HepG2 (cell line): ENCODE measurements around the gene RPL18. TPM values are rescaled to one million over a fixed set of nuclear protein-coding genes. Genes with fewer than 3 reads are reported as not detected.

Experiments used
- CBX5 ChIP-seq: sonication (generic); formaldehyde crosslinking; IDR thresholded peaks from 2 replicates; pipeline ENCODE4 v1.4.0; 2020; ENCODE audit warnings: missing genetic modification reagents, borderline replicate concordance
- CSRNP1 ChIP-seq: sonication (generic); formaldehyde crosslinking; IDR thresholded peaks from 2 replicates; pipeline ENCODE4 v1.8.1; 2023; ENCODE audit warnings: mild to moderate bottlenecking, missing genetic modification reagents
- DRAP1 ChIP-seq: IDR thresholded peaks from 2 replicates; pipeline ENCODE4 v1.6.1; 2016; ENCODE audit warnings: missing genetic modification reagents, missing compliant biosample characterization
- DZIP1 ChIP-seq: sonication (generic); formaldehyde crosslinking; IDR thresholded peaks from 2 replicates; pipeline ENCODE4 v1.5.0; 2020; ENCODE audit warnings: mild to moderate bottlenecking, missing genetic modification reagents
- ELK4 ChIP-seq: sonication (generic); formaldehyde crosslinking; IDR thresholded peaks from 2 replicates; pipeline ENCODE4 v1.9.0; 2021; ENCODE audit warnings: missing genetic modification reagents, borderline replicate concordance
- HES4 ChIP-seq: sonication (generic); formaldehyde crosslinking; IDR thresholded peaks from 2 replicates; pipeline ENCODE4 v1.9.0; 2021; ENCODE audit warnings: mild to moderate bottlenecking, missing genetic modification reagents, borderline replicate concordance
- POLR2G ChIP-seq: fragments of 200-400 bp; formaldehyde crosslinking; IDR thresholded peaks from 2 replicates; pipeline ENCODE4 v1.6.1; 2018; ENCODE audit warnings: mild to moderate bottlenecking, low read depth, low read length, moderate library complexity
- RERE ChIP-seq: IDR thresholded peaks from 2 replicates; pipeline ENCODE4 v1.6.1; 2016; ENCODE audit warnings: low read depth, missing genetic modification reagents, missing compliant biosample characterization
- RFXANK ChIP-seq: IDR thresholded peaks from 2 replicates; pipeline ENCODE4 v1.6.1; 2016
- SIX4 ChIP-seq: sonication (generic); formaldehyde crosslinking; IDR thresholded peaks from 2 replicates; pipeline ENCODE4 v1.4.0; 2020; ENCODE audit warnings: missing genetic modification reagents
- TCF7 ChIP-seq: sonication (generic); IDR thresholded peaks from 2 replicates; pipeline ENCODE4 v1.6.1; 2016; ENCODE audit warnings: antibody characterized with exemption, low read depth
- ZBTB38 ChIP-seq: sonication (generic); formaldehyde crosslinking; IDR thresholded peaks from 2 replicates; pipeline ENCODE4 v1.5.1; 2020; ENCODE audit warnings: mild to moderate bottlenecking, missing genetic modification reagents
- ZBTB42 ChIP-seq: sonication (generic); formaldehyde crosslinking; IDR thresholded peaks from 2 replicates; pipeline ENCODE4 v1.5.0; 2020; ENCODE audit warnings: mild to moderate bottlenecking, missing genetic modification reagents
- ZNF136 ChIP-seq: sonication (generic); formaldehyde crosslinking; IDR thresholded peaks from 2 replicates; pipeline ENCODE4 v1.8.1; 2022; ENCODE audit warnings: low read depth, mild to moderate bottlenecking, moderate library complexity, missing genetic modification reagents
- ZNF24 ChIP-seq: fragments of 450-650 bp; IDR thresholded peaks from 2 replicates; pipeline ENCODE4 v1.6.1; 2017; ENCODE audit warnings: antibody characterized with exemption, mild to moderate bottlenecking
- ZNF607 ChIP-seq: sonication (generic); formaldehyde crosslinking; IDR thresholded peaks from 2 replicates; pipeline ENCODE4 v1.5.1; 2020; ENCODE audit warnings: missing genetic modification reagents, mild to moderate bottlenecking, borderline replicate concordance
- polyA plus RNA-seq, 8 experiments: library from polyadenylated mRNA; depleted of rRNA in 3 of 8; stranded (reverse) in 7 of 8; unstranded in 1 of 8; fragments of >200 nt; fragmentation: Illumina TruSeq in 4 of 8; extraction: Trizol in 4 of 8; gene quantifications; 2 replicates each; pipeline versions ENCODE4 v1.2.1 to v1.2.3, GENCODE V29; 2011 to 2016; ENCODE audit warnings: low read depth in 4 of 8, missing spikeins in 1 of 8, mixed read lengths in 1 of 8; ENCODE audit not compliant: insufficient read depth in 1 of 8
- total RNA-seq, 5 experiments: library from RNA; depleted of rRNA; stranded (reverse); fragments of >200 nt; fragmentation: Illumina TruSeq; extraction: Trizol; gene quantifications; 2 replicates each; pipeline ENCODE4 v1.2.3, GENCODE V29; 2016; ENCODE audit warnings: low read depth in 1 of 5

Gene RPL18
- total and polyA plus RNA-seq, 2 of the 13 experiments (the other 11 are each of a cell fraction or from before 2014, with no cell fraction given): 1,485 to 1,639 TPM

- TF ChIP-seq DZIP1 (CRISPR knock-in tag): no peak
- TF ChIP-seq RERE (CRISPR knock-in tag): no peak
- TF ChIP-seq POLR2G: peak; percentile 78
- TF ChIP-seq SIX4: peak; percentile 55; the same call in 1 of the 2 replicates
- TF ChIP-seq ZNF24: no peak
- TF ChIP-seq DRAP1 (CRISPR knock-in tag): no peak
- no peak for TF ChIP-seq RFXANK (CRISPR knock-in tag)
- TF ChIP-seq CBX5 (CRISPR knock-in tag): no peak
- no peak for TF ChIP-seq ZBTB42 (CRISPR knock-in tag)
- peak; percentile 67; the same call in 1 of the 2 replicates for TF ChIP-seq HES4 (CRISPR knock-in tag)
- peak; percentile 83; the same call in 1 of the 2 replicates for TF ChIP-seq ZNF607 (CRISPR knock-in tag)
- 0 out of 2 replicates have a peak, but pooled peaks have one; percentile 22 for TF ChIP-seq CSRNP1
- TF ChIP-seq TCF7: no peak
- no peak for TF ChIP-seq ZBTB38 (CRISPR knock-in tag)
- no peak for TF ChIP-seq ELK4 (CRISPR knock-in tag)
- no peak for TF ChIP-seq ZNF136 (CRISPR knock-in tag)
Measured at GRCh38 chr19:48634424-48635262, 15.7 kb upstream of the RPL18 start (continued).
